Stomach (tissue), 9 donors: Measurements from ENCODE around the gene C13orf42. TPM values are rescaled to one million over a fixed set of nuclear protein-coding genes. Genes with fewer than 3 reads are reported as not detected.

Source experiments
- DNase-seq, 2 donors: peaks; one replicate each; pipeline versions ENCODE4 v3.0.0 to v3.0.0-alpha.2; 2013 to 2019
- H3K27ac ChIP-seq, 5 donors: fragments of 200-600 bp in 4 of 5; sonication (generic) in 4 of 5; one replicate each; pipeline ENCODE4 v1.5.1; 2013 to 2019; ENCODE audit warnings: mild to moderate bottlenecking in 1 of 5, moderate library complexity in 1 of 5
- H3K27me3 ChIP-seq, 3 donors: fragments of 200-600 bp; sonication (generic); one replicate each; pipeline ENCODE4 v1.5.1; 2017 to 2019; ENCODE audit warnings: mixed run types in 1 of 3
- H3K36me3 ChIP-seq, 4 donors: fragments of 200-600 bp; sonication (generic); 1 replicate in 3 of 4; 2 replicates in 1 of 4; pipeline ENCODE4 v1.5.1; 2016 to 2019
- H3K4me1 ChIP-seq, 4 donors: fragments of 200-600 bp; sonication (generic); one replicate each; pipeline ENCODE4 v1.5.1; 2016 to 2019
- H3K4me3 ChIP-seq, 4 donors: fragments of 200-600 bp; sonication (generic) in 3 of 4; one replicate each; pipeline ENCODE4 v1.5.1; 2016 to 2019; ENCODE audit warnings: mild to moderate bottlenecking in 1 of 4
- H3K9me3 ChIP-seq, 4 donors: fragments of 200-600 bp; sonication (generic); one replicate each; pipeline ENCODE4 v1.5.1; 2016 to 2019
- CTCF ChIP-seq, 7 experiments: fragments of 450-650 bp in 4 of 7; fragments of 200-600 bp in 3 of 7; sonication (generic) in 3 of 7; IDR thresholded peaks; one replicate each; pipeline ENCODE4 v1.5.1; 2016 to 2019; ENCODE audit warnings: antibody characterized with exemption in 7 of 7, control low read depth in 2 of 7, mild to moderate bottlenecking in 1 of 7
- EP300 ChIP-seq: sonication (generic); formaldehyde crosslinking; IDR thresholded peaks from one replicate; pipeline ENCODE4 v1.6.1; 2017; ENCODE audit warnings: antibody characterized with exemption
- POLR2A ChIP-seq, 4 donors: fragments of 450-650 bp; IDR thresholded peaks; one replicate each; pipeline ENCODE4 v1.6.1; 2016; ENCODE audit warnings: antibody characterized with exemption in 4 of 4, control low read depth in 2 of 4, mild to moderate bottlenecking in 1 of 4, moderate library complexity in 1 of 4
- POLR2AphosphoS5 ChIP-seq, 3 donors: sonication (generic); formaldehyde crosslinking; IDR thresholded peaks; one replicate each; pipeline ENCODE4 v1.6.1; 2016; ENCODE audit warnings: antibody characterized with exemption in 3 of 3
- WGBS, 5 donors: extraction: QIAGEN DNeasy Blood & Tissue Kit in 3 of 5; methylation state at CpG; one replicate each; pipeline versions ENCODE4 v1.1.5 to v1.1.7; 2013 to 2018; 5-methylcytosine and 5-hydroxymethylcytosine counted together
- intact Hi-C: fragments of 100-400 bp; cut with DNase I; formaldehyde crosslinking; loops from one replicate; pipeline ENCODE4 v1.15.1; 2023; ENCODE audit warnings: low total_unique reads
- polyA plus RNA-seq, 3 donors: library from polyadenylated mRNA; stranded (reverse); fragments of 200-250 nt; gene quantifications; one replicate each; pipeline ENCODE4 v1.2.3, GENCODE V29; 2013
- total RNA-seq, 5 donors: library from RNA; depleted of rRNA; stranded (reverse); fragments of >200 nt; gene quantifications; one replicate each; pipeline versions ENCODE4 v1.1.0 to v1.2.3, GENCODE V29; 2014 to 2016
- donor health status: healthy with polysubstance abuse.
- donor health status: Bipolar disorder and iron deficiency.
- donor health status: healthy.

The C13orf42 gene
- total and polyA plus RNA-seq, 8 donors: not detected

- H3K27me3 ChIP-seq: no peaks in the 10 kb centered on the region
- TF ChIP-seq CTCF (IDR thresholded peaks at IDR 0.05) (no peak), POLR2AphosphoS5 (IDR thresholded peaks at IDR 0.05) (no peak), POLR2A (IDR thresholded peaks at IDR 0.05) (no peak), EP300 (no peak)
- H3K4me3 ChIP-seq: no peak overlapping the region
- H3K4me1 ChIP-seq: no peaks in the 10 kb centered on the region
- H3K27ac ChIP-seq: no peak overlapping the region
- intact Hi-C loops: no loop called here
- no peak for DNase-seq
- H3K36me3 ChIP-seq: no peaks in the 10 kb centered on the region
- no peaks in the 10 kb centered on the region for H3K9me3 ChIP-seq
- 87 to 90% (median 89%) methylated on average over 2 of the region's 2 CpGs for WGBS, 5 donors
Observed at GRCh38 chr13:51048166-51048461, 63.0 kb downstream of the C13orf42 start.

- TF ChIP-seq CTCF (IDR thresholded peaks at IDR 0.05): no peak
- no peak for TF ChIP-seq POLR2AphosphoS5 (IDR thresholded peaks at IDR 0.05)
- no peak for TF ChIP-seq POLR2A (IDR thresholded peaks at IDR 0.05)
- no peak for TF ChIP-seq EP300
- intact Hi-C loops: no loop called here
- Histone ChIP-seq H3K9me3 (no peaks in the 10 kb centered on the region), H3K4me1 (no peaks in the 10 kb centered on the region), H3K27ac (no peak overlapping the region), H3K4me3 (no peak overlapping the region), H3K27me3 (no peaks in the 10 kb centered on the region), H3K36me3 (no peaks in the 10 kb centered on the region)
- no peak for DNase-seq
- WGBS, 5 donors: 83 to 90% (median 89%) methylated on average over 6 of the region's 6 CpGs
Observed at GRCh38 chr13:51047434-51048165, 63.5 kb downstream of the C13orf42 start.

GRCh38 chr13:51045451-51045850 lies 65.6 kb downstream of the C13orf42 start:
- no peak overlapping the region for H3K27ac ChIP-seq
- no peaks in the 10 kb centered on the region for H3K9me3 ChIP-seq
- intact Hi-C loops: no loop called here
- H3K4me1 ChIP-seq: no peaks in the 10 kb centered on the region
- DNase-seq: no peak
- H3K27me3 ChIP-seq: no peaks in the 10 kb centered on the region
- H3K36me3 ChIP-seq: no peaks in the 10 kb centered on the region
- 75 to 87% (median 83%) methylated on average over 5 of the region's 5 CpGs for WGBS, 5 donors
- TF ChIP-seq EP300 (no peak), CTCF (IDR thresholded peaks at IDR 0.05) (no peak)
- no peak overlapping the region for H3K4me3 ChIP-seq

- Histone ChIP-seq H3K27ac (no peak overlapping the region), H3K36me3 (no peaks in the 10 kb centered on the region), H3K4me1 (no peaks in the 10 kb centered on the region), H3K4me3 (no peak overlapping the region), H3K9me3 (no peaks in the 10 kb centered on the region), H3K27me3 (no peaks in the 10 kb centered on the region)
- no peak for DNase-seq
- TF ChIP-seq CTCF (IDR thresholded peaks at IDR 0.05) (no peak), EP300 (no peak), POLR2AphosphoS5 (IDR thresholded peaks at IDR 0.05) (no peak), POLR2A (IDR thresholded peaks at IDR 0.05) (no peak)
- 81 to 92% (median 82%) methylated on average over 10 to 13 of the region's 13 CpGs for WGBS, 5 donors
- intact Hi-C loops: no loop called here
Observed at GRCh38 chr13:51044023-51044665, 66.9 kb downstream of the C13orf42 start.
